ENCODE measurements around the gene AASDHPPT.

The AASDHPPT gene

GRCh38 chr11:106137758-106138157 is 60.3 kb downstream of the AASDHPPT start:
- no peak for DNase-seq
- in situ Hi-C loops (cut with MboI; ENCODE audit: low pct_unique_long_range_greater_than_20kb, low sequenced_read_pairs) = no loop called here
